GM11168 (cell line): Measurements from ENCODE around the gene ZFAND3.

ENCODE experiments used
- in situ Hi-C: fragments of 300-500 bp; cut with MboI; formaldehyde crosslinking; loops from one replicate; pipeline ENCODE4 v1.12.0; 2022; ENCODE audit warnings: low sequenced_read_pairs; ENCODE audit not compliant: unreplicated experiment

The ZFAND3 gene

DNA sequence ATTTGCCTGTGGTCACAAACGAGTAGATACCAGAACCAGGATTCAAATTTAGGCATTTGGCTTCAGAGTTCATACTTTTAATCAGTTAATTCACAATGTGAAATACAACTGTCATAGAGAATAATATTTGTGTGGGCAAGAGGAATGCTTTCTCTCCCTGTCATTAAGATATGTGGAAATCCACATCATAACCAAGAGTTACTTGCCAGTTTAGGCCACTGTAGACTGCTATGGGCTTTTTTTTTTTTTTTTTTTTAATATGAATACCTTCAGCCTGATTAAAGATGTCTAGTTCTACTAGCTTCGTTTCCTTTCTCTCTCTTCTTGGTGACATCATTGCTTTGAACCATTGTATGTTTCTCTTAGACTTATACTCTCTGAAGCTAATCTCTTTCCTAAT, 244.9 kb downstream of the ZFAND3 start:
- in situ Hi-C loops: no loop called here

DNA sequence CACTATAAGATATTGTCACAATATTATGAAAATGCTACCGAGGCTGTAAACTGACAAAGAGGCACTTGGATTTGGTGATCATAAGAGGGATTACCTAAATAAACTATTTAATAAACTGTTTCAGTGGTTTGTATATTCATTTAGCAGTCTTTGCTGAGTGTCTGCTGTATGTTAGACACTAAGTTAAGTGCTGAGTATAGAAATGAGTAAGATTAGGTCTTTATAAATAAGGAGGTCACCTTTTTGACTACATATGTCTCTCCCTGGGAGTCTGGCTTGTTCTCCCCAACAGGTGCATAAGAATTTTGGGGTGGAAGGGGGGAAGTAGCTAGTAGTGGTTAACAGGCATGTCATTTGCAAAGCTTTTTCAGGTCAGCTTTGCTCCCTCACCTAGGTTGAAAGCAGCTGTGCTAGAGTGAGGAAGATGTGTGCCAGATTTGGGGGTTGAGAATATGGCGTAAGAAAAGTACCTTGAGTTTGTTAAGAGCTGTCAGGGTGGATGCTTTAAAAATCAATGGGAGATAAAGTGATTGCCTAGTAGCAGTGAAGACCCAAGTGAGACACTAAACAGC, 246.3 kb downstream of the ZFAND3 start:
- in situ Hi-C loops: no loop called here

DNA sequence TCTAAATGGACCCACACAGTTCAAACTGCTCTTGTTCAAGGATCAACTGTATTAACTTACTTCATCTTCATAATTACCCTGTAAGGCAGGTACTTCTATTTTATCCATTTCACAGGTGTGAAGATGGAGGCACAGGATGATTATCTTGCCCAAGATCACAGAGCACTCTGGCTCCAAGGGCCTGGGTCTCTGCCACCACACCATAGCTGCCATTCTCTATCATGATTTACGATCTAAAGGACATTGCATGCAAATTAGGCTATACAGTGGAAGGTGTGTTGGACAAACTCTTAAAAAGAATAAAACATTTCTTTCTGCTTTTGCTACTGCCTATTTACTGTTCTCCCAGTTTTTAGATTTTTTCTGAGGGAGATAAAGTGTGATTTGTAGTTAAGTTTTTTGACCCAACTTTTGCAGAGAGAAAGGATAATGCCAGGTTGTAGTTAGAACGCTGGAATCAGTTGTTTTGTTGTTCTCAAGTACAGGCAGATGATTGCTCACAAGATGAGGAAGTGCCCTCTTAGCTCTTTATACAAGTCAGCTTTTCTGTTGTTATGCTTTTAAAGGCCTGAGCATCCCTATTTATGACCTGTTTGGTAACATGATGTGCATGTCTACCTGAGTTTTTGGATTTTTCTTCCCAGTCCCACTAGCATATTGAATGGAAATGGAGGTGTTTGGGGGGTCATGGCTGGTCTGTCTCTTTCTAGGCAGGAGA, 247.9 kb downstream of the ZFAND3 start:
- in situ Hi-C loops: no loop called here

DNA sequence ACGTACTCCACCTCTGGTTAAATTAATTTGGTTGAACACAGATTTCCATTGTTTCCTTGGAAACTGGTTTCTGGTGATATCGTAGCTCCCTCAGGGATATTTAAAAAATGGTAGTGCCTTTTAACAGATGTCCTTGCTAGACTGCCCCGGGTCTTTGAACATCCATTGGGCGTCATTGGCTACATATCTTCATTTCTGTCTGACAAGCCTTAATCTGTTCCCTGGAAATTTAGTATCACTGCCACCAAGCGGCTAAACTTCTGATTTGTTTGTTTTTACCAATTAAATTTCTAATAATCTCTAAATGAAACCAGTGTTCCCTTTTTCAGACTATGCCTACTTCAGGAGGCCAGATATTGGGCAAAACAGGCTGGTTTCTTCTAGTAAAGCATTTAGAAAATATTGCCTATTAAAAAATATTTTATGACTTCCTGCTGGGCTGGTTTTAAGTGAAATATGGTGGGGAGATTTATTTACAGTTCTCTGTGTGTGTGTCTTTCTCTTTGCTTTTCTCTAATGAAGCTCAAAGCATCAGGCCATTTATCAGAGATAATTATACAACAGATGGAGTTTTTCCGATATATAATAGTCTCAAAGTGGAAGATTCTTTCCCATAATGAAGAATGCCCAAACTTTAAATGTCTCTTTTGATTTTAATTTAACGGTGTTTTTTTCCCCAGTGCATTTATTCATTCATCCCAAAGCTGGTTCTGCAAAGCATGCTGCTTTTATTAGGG, 249.5 kb downstream of the ZFAND3 start:
- in situ Hi-C loops: no loop called here

DNA sequence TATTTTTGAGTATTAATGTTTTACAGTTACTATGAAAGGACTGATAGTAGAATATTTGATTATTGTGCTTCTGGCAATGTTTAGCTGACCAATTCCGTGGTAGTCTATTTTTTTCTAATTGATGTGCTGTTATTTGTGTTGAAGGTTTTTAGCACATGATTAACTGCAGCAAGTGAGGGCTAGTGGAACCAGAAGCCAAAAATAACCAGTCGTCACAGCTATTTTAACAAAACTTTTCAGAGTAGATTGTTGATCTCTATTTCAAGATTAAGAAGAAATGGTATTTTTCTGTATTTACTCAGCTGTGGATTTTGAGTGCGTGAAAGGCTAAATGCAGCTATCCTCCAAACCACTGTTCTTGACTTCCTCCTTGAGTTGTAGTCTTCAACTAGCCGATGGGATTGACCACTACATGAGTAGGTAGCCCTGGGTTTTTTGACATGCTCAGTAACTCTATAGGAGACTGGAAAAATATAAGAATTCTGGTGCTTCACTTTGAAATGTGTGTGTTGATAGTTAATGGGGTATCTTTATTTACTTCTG, 258.0 kb downstream of the ZFAND3 start:
- in situ Hi-C loops: no loop called here

DNA sequence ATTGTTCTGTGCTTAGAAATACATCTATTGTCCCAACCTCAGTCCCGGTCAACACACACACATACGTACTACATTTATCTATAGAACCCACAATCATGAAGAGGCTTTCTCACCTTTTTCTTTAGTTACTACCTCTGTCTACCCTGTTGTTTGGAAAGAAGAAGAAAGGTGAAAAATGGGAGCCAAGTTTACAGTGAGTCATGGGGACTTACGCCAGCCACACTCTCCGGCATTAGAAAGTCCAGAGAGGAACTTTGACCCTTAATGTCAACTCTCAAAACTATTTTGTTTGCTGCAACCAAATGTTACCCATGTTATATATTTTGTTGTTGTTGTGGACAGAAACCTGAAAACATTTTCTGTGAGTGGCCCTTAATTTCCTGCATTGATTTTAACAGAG, 259.1 kb downstream of the ZFAND3 start:
- in situ Hi-C loops: no loop called here

DNA sequence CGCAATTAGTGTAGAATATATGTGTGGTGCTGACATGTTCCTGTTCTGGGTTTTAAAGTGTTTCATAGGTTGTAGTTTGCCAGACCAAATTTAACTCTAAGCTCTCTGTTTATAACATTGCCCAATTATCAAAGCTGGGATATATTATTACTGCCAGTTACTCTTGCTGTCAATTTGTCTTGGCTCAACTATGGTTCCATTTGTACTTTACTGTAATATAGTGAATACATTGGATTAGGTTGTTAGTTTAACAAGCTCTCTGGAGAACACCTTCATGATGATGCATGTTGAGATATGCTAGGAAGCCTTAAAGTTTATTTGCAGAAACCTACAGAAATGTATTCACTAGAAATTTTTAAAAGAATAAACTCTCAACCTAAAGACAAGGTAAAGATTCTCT, 259.6 kb downstream of the ZFAND3 start:
- in situ Hi-C loops: no loop called here

DNA sequence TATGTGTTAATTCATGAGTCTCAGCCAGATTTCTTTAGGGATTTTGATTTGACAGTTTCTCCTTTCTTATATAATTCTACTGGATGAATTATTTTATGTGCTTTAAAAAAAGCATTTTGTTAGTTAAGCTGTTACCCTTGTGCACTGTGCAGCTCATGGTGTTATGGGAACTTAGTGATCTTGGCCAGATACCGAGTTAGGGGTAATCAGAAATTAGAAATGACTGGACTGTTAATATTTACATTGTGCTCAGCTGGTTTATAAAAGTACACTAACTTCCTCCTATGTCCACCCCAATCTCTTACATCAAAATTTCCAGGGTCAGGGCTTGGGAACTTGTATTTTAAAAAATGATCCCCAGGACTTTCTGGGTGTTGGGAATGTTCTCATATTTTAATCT, 260.0 kb downstream of the ZFAND3 start:
- in situ Hi-C loops: no loop called here

DNA sequence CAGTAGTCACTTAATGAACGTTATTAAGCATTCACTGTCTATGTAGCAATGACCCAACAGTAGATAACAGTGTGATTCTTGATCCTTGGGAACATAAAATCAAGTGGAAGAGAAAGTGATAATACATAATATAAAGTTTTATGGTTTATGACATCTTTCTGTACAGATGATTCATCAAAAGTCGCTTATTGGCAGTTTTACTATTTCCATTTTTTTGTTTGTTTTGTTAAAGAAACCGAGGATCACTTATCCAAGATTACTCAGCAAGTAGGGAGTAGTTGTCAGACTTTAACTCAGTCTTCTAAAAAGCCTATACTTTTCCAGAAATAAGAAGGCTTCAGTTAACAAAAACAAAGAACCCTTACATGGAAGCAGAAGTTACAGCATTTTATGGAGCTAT, 260.8 kb downstream of the ZFAND3 start:
- in situ Hi-C loops: no loop called here

DNA sequence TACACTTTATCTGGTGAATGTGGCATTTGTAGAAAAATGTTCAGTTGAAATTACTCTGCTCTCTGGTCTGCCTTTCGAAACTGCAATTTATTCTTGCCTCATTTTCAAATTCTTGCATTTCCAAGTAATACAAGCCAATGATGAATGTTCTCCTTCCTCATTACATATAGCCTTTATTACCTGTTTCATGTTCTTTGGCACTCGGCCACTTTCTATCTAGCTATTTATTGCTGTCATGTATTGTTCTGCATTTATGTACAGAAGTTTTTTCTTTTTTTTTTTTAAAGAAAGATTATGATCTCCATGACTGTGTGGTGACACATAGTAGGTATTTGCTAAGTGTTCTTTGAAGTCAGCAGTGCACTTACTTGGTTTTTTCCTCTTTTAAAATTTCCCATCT, 261.4 kb downstream of the ZFAND3 start:
- in situ Hi-C loops: no loop called here

DNA sequence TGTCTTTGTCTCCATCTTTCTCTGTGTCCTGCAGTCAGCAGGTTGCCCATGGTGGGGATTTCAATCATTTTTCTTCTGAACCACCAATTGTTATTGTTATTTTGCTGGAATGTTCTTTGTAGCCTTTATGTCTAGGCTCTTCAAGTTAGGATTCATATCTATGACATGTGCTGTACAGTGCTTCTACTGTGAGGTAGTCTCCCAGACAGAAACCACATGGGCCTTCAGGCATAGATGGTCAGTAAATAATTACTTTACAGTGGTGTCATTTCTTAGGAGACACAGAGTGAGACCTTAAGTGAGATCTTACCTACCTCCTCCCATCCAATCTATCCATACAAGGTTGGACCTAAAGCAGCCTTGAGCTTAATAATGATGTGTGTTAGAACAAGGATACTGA, 265.5 kb downstream of the ZFAND3 start:
- in situ Hi-C loops: no loop called here

DNA sequence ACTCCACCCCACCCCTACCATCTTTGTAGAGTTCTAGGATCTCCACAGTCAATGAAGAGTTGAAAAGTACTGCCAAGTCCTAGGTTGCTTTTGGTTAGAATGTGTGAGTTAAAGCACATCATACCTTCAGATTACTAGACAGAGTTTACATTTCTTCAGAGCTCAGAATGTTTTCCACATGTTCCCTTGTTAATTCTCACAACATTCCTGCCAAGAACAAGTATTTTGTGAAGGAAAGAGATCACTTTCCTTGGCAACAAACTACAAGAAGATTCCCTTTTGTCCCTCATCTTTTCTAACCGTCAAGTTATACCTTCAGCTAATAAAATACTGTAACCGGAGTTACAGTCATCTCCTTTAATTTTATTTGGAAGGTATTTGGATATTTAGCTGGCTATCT, 266.8 kb downstream of the ZFAND3 start:
- in situ Hi-C loops: no loop called here

DNA sequence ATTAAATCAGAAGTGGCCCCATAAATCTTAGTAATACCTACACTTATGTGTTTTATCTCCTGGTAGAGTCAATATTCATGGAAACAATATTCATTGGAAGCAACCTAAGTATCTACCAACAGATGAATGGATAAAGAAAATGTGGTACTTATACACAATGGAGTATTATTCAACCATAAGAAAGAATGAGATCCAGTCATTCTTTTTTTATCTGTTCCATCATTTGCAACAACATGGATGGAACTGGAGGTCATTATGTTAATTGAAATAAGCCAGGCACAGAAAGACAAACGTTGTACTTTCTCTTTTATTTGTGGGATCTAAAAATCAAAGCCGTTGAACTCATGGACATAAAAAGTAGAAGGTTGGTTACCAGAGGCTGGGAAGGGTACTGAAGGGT, 268.5 kb downstream of the ZFAND3 start:
- in situ Hi-C loops: no loop called here

DNA sequence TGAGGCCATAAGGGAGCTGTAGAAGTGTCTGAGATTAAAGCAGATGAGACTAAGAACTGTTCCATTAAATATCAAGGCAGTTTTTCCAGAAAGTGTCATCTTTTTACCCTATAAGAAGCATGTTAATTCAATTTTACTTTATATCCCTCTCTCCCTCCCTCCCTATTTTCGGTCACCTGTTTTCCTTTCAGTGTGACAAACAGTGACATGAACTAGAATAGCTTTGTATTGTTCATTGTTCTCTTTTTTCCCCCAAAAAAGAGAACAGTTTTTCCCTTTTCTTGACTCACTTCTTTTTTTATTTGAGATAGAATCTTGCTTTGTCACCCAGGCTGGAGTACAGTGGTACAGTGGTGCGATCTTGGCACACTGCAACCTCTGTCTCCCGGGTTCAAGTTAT, 269.3 kb downstream of the ZFAND3 start:
- in situ Hi-C loops: no loop called here

DNA sequence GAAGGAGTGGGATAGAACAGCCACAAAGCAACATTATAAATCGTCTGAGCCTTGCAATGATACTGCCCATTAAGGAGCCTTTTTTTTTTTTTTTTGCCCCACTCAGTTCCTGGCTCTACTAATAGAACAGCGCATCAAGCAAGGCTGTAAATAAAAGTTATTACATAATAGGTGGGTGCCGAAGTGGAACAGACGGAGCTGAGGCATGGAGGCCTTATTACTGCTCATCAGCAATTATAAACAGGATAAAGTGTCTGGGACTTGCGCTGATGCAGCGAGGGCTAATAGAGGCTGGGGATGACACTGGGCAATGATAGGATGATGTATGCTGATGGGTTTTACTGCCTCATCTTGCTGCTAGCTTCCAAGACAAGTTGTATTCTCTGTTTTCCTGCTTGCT, 272.1 kb downstream of the ZFAND3 start:
- in situ Hi-C loops: no loop called here

DNA sequence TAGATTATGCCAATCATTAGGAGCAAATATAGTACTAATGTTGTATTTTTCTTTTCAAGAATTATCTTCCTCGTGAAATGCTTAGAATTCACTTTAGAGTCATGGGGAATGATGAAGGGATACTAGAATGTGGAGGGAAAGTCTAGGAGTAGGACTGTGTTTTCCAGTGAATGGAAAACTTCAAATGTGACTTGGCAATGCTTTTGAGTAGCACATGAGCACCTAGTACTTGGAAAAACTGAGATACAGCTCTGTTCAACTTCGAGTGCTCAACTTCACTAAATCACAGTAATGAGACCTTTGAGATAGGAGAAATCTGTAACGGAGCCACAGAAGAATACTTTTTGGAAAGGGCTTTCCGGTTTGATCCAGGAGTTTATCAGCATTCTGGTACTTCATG, 272.9 kb downstream of the ZFAND3 start:
- in situ Hi-C loops: no loop called here

DNA sequence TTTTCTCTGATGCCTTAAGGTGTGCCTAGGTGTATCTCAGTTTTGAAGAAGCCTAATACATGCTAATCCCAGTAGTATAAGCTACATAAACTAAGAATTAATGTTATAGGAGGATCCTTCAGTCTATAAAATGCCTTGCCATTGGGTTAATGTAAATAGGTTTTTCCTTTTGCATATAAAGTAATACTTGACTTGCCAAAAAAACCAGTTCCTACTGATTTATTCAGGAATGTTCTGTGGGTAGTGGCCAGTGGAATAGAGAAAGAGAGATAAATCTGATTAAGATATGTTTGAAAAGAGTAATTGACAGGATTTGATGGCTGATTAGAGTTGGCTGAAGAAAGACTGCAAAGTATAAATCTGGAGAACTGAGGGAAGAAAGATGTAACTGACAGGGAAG, 273.4 kb downstream of the ZFAND3 start:
- in situ Hi-C loops: no loop called here

DNA sequence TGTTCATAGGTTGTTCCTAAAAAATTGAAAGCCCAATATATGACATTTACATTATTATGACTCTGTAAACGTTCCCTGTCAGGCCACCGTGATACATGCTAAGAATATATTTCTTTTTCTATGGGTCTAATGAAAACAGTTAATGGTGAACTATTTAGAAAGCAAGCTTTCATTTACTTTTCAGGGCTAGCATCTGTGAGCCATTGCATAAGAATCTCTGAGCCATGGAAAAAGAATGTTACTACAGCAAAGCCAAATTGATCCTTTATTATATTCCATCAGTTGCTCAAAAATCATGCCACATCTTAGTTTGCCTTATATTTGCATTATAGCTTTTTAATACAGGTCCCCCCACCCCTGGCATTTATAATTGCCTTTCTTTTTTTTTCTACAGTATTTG, 275.5 kb downstream of the ZFAND3 start:
- in situ Hi-C loops: no loop called here

DNA sequence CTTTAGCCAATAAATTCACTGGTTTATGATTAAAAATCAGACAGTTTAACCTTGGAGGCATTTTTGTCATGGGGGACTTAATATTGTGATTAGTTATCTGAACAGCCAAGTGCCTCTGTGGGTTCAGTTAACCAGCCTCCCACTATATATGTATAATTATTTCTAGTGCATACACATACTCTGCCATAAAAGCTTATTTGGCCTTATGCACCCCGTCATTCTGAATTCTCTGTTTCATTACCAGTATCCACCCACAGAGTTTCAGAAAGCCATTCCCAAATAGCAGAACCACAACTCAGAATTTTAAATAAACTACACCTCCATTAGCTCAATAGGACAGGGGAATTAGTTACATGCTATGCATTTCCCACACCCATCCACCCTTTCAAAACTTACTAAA, 279.7 kb downstream of the ZFAND3 start:
- in situ Hi-C loops: no loop called here

DNA sequence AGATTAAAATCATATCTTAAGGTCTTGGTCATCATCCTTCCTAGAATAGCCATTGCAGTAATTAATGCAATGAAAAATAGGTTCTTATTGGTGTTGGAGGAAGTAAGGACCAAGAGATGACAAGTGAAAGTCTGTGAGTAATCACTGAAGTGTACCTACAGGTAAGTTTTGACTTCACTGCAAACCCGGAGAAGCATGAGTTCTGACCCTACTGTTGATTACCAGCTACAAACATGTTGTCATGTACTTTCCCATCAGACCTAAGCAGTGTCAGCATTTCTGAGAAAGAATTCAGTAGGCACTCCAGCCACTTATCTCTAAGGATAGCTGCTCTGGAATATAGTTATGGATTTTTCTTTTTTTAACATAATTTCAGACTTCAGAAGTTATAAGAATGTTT, 280.9 kb downstream of the ZFAND3 start:
- in situ Hi-C loops: no loop called here

DNA sequence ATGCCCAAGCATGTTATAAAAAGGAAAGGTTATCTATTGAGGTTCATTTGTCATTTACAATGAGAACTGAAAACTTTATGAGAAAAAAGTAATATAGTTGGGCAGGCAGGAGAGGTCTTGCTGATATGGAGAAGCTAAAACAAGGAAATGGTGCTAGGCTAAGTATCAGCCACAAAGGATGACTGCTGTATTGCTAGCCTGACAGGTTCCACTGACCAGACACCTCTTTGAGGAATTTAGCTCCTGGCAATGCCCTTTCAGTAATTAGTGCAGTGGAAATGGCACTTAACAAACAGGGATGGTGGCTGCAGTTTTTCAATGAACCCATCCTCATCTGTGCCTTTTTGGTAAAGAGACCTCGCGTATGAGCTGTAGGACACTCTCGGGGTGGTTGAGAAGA, 284.4 kb downstream of the ZFAND3 start:
- in situ Hi-C loops: no loop called here
